Upper lobe of left lung (tissue), 6 donors: ENCODE results near the gene FOXN1. TPM values are rescaled to one million over a fixed set of nuclear protein-coding genes. Genes with fewer than 3 reads are reported as not detected.
A peak's percentile ranks its signal among the peaks of the same experiment; 100 is the strongest.

ENCODE experiments used
- ATAC-seq, 2 donors: fragments of 200-7000 bp; cut with Tn5 transposase; one replicate each; pipeline ENCODE4 v1.9.1; 2022; ENCODE audit warnings: mild to moderate bottlenecking in 2 of 2, moderate library complexity in 2 of 2; ENCODE audit not compliant: low FRiP score in 2 of 2
- DNase-seq, 2 donors: peaks; one replicate each; pipeline ENCODE4 v3.0.0-alpha.2; 2019 to 2020
- H3K27ac ChIP-seq, 4 donors: fragments of 200-600 bp; sonication (generic); one replicate each; pipeline ENCODE4 v1.5.1; 2016 to 2019
- H3K27me3 ChIP-seq, 4 donors: fragments of 200-600 bp; sonication (generic); one replicate each; pipeline ENCODE4 v1.5.1; 2017 to 2019
- H3K36me3 ChIP-seq, 4 donors: fragments of 200-600 bp; sonication (generic); one replicate each; pipeline ENCODE4 v1.5.1; 2016 to 2019
- H3K4me1 ChIP-seq, 4 donors: fragments of 200-600 bp; sonication (generic); one replicate each; pipeline ENCODE4 v1.5.1; 2018 to 2019
- H3K4me3 ChIP-seq, 4 donors: fragments of 200-600 bp; sonication (generic); one replicate each; pipeline ENCODE4 v1.5.1; 2017 to 2019; ENCODE audit warnings: mild to moderate bottlenecking in 2 of 4, moderate library complexity in 1 of 4
- H3K9me3 ChIP-seq, 4 donors: fragments of 200-600 bp; sonication (generic); one replicate each; pipeline ENCODE4 v1.5.1; 2018 to 2019
- EP300 ChIP-seq, 4 donors: sonication (generic); formaldehyde crosslinking; IDR thresholded peaks; one replicate each; pipeline ENCODE4 v1.5.1; 2017; ENCODE audit warnings: antibody characterized with exemption in 4 of 4, control low read depth in 2 of 4
- POLR2A ChIP-seq, 4 donors: fragments of 450-650 bp; IDR thresholded peaks; one replicate each; pipeline ENCODE4 v1.5.1; 2016 to 2017; ENCODE audit warnings: antibody characterized with exemption in 4 of 4, mild to moderate bottlenecking in 2 of 4
- POLR2AphosphoS5 ChIP-seq, 2 donors: sonication (generic); formaldehyde crosslinking; IDR thresholded peaks; one replicate each; pipeline ENCODE4 v1.5.1; 2017; ENCODE audit warnings: antibody characterized with exemption in 2 of 2
- WGBS, 2 donors: methylation state at CpG; one replicate each; pipeline ENCODE4 v1.1.5; 2017 to 2018; 5-methylcytosine and 5-hydroxymethylcytosine counted together
- total RNA-seq, 6 donors: library from RNA; depleted of rRNA in 4 of 6; stranded (reverse); fragments of >200 nt in 4 of 6; gene quantifications; one replicate each; pipeline versions ENCODE4 v1.1.0 to v1.2.1, GENCODE V29; 2016 to 2021
- TF ChIP-seq, protein P1 (sequence below), 6 experiments: fragments of 450-650 bp in 4 of 6; fragments of 200-600 bp in 2 of 6; sonication (generic) in 2 of 6; IDR thresholded peaks; one replicate each; pipeline ENCODE4 v1.5.1; 2016 to 2019; ENCODE audit warnings: antibody characterized with exemption in 6 of 6
- donor health status: DM: no; HTN: no; CAD: no; lungs with moderate emphysema.
- donor health status: DM: no; HTN: yes; CAD: no; lungs with severe emphysema.

Gene FOXN1
- total RNA-seq, 6 donors from 2014 or later, result 0.07 to 0.54 TPM; not detected in 4

DNA sequence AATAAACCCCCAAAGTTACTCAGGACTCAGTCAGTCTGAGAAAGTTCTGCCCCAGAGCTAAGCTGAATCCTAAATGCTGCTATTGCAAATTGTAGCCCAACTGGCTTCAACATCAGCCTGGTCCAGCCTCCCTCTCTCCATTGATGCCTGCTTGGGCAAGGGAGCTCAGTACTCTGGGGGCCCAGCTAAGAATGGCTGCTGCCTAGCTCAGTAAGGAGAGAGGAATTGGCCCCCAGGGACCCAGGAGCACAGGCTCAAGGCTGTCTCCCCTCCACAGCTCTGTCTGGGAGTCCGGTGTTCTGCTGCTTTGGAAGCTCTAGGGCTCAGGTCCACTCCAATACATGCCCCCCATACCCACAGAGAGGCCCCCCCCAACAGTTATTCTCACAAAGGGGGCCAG is 44.7 kb downstream of the FOXN1 start:
- peaks cover 18 to 38% (median 29%) of the 10 kb centered on the region in 4 donors for H3K36me3 ChIP-seq
- no peaks in the 10 kb centered on the region for H3K9me3 ChIP-seq
- H3K27me3 ChIP-seq, result no peaks in the 10 kb centered on the region
- 100% methylated on average over 1 of the region's 1 CpG; no CpG with 5 or more reads in 1 of the 2 donors for WGBS, 2 donors
- H3K4me1 ChIP-seq, result peaks cover 20 to 49% (median 24%) of the 10 kb centered on the region in 4 donors
- TF ChIP-seq EP300 (IDR thresholded peaks at IDR 0.05), result no peak
- TF ChIP-seq, protein P1, sequence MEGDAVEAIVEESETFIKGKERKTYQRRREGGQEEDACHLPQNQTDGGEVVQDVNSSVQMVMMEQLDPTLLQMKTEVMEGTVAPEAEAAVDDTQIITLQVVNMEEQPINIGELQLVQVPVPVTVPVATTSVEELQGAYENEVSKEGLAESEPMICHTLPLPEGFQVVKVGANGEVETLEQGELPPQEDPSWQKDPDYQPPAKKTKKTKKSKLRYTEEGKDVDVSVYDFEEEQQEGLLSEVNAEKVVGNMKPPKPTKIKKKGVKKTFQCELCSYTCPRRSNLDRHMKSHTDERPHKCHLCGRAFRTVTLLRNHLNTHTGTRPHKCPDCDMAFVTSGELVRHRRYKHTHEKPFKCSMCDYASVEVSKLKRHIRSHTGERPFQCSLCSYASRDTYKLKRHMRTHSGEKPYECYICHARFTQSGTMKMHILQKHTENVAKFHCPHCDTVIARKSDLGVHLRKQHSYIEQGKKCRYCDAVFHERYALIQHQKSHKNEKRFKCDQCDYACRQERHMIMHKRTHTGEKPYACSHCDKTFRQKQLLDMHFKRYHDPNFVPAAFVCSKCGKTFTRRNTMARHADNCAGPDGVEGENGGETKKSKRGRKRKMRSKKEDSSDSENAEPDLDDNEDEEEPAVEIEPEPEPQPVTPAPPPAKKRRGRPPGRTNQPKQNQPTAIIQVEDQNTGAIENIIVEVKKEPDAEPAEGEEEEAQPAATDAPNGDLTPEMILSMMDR (IDR thresholded peaks at IDR 0.05), result no peak
- no peak for TF ChIP-seq POLR2A (IDR thresholded peaks at IDR 0.05)
- no peak for TF ChIP-seq POLR2AphosphoS5 (IDR thresholded peaks at IDR 0.05)
- no peak overlapping the region for H3K4me3 ChIP-seq
- H3K27ac ChIP-seq, result no peak overlapping the region
- ATAC-seq (no peak), DNase-seq (no peak)

DNA sequence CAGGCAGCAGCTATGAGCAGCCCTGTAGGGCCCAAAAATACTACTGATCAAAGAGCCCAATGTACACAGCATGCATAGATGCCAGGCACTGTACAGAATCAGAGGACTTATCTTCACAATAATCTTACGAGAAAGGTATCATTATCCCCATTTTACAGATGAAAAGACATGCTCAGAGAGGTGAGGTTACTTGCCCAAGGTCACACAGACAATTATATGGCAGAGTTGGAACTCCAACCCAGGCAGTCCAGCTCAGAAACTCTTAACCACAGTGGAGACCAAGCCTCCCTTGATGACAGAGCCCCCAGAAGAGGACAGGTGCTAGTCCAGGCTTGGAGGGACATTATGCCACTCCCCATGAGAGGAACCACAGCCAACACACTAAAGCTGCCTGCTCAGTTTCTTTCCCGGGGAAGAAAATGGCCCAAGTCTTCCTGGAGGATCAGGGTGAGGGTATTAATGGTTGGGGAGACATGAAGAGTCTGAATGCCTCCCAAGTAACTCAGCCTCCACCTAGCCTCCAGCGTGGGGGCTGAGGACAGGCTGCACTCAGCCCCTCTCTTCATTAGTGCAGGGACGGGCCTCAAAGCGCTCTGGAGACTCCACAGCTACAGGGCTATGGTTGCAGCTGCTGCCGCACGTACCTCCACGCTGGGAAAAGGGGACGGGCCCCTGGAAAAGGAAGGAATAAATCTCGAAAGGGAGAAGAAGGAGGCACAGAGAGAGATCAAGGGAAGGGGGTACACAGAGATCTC is 45.5 kb downstream of the FOXN1 start:
- TF ChIP-seq POLR2AphosphoS5 (IDR thresholded peaks at IDR 0.05) (no peak), EP300 (IDR thresholded peaks at IDR 0.05) (no peak), POLR2A (IDR thresholded peaks at IDR 0.05) (no peak)
- TF ChIP-seq, protein P1 (IDR thresholded peaks at IDR 0.05), result no peak
- WGBS, 2 donors, result 19 to 21% methylated on average over 10 of the region's 10 CpGs
- ATAC-seq, result peak in 1 of 2 donors; percentile 1
- no peaks in the 10 kb centered on the region for H3K27me3 ChIP-seq
- H3K4me1 ChIP-seq, result peaks cover 20 to 49% (median 24%) of the 10 kb centered on the region in 4 donors
- peak overlapping the region; percentile 62 to 80 (median 72) for H3K27ac ChIP-seq
- DNase-seq, result no peak
- no peaks in the 10 kb centered on the region for H3K9me3 ChIP-seq
- peak overlapping the region; percentile 61 to 98 (median 91) for H3K4me3 ChIP-seq
- H3K36me3 ChIP-seq, result peaks cover 18 to 43% (median 34%) of the 10 kb centered on the region in 4 donors

DNA sequence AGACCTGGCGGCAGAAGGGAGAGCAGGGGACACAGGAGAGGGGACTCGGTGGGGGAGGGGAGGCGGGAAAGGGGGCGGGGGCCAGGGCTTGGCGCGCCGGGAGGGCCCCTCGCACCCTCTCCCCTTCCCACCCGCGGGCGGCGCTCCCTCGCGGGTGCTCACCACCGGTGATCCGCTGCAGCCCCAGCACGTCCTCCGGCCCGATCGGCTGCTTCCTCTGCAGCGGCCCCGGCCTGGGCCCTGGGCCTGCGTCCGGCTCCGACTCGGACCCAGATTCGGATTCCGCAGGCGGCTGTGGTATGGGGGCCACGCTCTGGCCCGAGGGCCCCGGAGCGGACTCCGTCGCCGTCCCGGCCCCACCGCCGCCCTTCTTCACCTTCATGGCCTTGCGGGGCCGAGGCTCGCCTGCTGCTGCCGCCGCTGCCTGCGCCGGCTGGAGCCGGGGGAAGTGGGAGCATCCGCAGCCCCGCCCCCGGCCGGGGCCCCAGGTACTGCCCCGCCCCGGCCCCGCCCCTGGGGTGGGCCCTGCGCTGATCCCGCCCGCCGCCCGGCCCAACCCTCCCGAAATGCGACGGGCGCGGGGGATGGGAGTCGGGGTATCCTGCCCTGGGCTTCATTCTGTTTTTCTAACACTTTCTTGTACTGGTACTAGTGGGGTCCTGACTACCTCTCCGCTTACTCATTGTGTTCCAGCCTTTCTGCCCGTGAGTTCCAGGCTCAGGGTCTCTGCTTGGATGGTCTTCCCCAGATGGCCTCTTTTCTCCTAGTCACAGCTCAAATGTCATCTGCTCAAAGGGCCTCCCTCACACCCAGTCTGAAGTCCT is 46.2 kb downstream of the FOXN1 start, which contains the start of gene UNC119:
Gene UNC119 (minus strand): TSS at position 449 of the 824 bp plus-strand sequence. CDS start 67 bp downstream, at position 382.
- peaks cover 18 to 43% (median 36%) of the 10 kb centered on the region in 4 donors for H3K36me3 ChIP-seq
- peaks cover 20 to 49% (median 24%) of the 10 kb centered on the region in 4 donors for H3K4me1 ChIP-seq
- WGBS, 2 donors, result 2 to 3% methylated on average over 39 to 49 of the region's 67 CpGs
- H3K4me3 ChIP-seq, result peak within 1 kb of the TSS; percentile 61 to 98 (median 91)
- H3K27ac ChIP-seq, result peak within 1 kb of the TSS; percentile 62 to 80 (median 72)
- H3K27me3 ChIP-seq, result no peaks in the 10 kb centered on the region
- DNase-seq, result peak; percentile 88 to 97
- TF ChIP-seq POLR2A (IDR thresholded peaks at IDR 0.05) (peak in 2 of 4 donors; percentile 38 to 86), EP300 (IDR thresholded peaks at IDR 0.05) (no peak), POLR2AphosphoS5 (IDR thresholded peaks at IDR 0.05) (peak in 1 of 2 donors; percentile 65)
- TF ChIP-seq, protein P1 (IDR thresholded peaks at IDR 0.05), result peak in 1 of 6 experiments; percentile 7
- peak; percentile 90 to 95 for ATAC-seq
- H3K9me3 ChIP-seq, result no peaks in the 10 kb centered on the region

DNA sequence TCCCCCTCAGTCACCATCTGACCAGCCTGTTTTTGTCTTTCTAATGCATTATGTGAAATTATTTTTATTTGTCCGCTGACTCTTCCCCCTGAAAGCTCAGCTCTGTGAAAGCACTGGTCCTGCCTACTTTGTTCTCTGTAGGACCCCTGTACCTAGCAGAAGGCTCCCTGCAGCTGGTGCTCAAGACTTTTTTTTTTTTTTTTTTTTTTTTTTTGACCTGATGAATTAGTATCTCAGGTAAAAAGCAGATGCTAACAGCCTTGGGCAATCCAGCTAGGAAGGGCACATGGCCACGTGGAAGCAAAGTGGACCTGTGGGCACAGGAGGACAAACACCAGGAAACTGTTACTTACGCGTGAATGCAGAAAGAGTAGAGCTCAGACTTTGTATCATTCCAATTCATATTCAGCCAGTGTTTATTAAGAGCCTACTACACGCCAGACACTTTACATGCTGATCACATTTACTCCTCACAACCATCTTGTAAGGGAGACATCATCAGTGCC is 46.9 kb downstream of the FOXN1 start:
- peaks cover 18 to 49% (median 41%) of the 10 kb centered on the region in 4 donors for H3K36me3 ChIP-seq
- H3K27me3 ChIP-seq, result no peaks in the 10 kb centered on the region
- H3K4me3 ChIP-seq, result peak overlapping the region in 3 of 4 donors; percentile 61 to 98 (median 89)
- H3K9me3 ChIP-seq, result no peaks in the 10 kb centered on the region
- DNase-seq (no peak), ATAC-seq (no peak)
- 90 to 92% methylated on average over 5 of the region's 5 CpGs for WGBS, 2 donors
- peak overlapping the region in 1 of 4 donors; percentile 77 for H3K27ac ChIP-seq
- peaks cover 17 to 44% (median 24%) of the 10 kb centered on the region in 4 donors for H3K4me1 ChIP-seq
- TF ChIP-seq, protein P1 (IDR thresholded peaks at IDR 0.05), result no peak
- TF ChIP-seq POLR2AphosphoS5 (IDR thresholded peaks at IDR 0.05) (no peak), POLR2A (IDR thresholded peaks at IDR 0.05) (no peak), EP300 (IDR thresholded peaks at IDR 0.05) (no peak)
